ENCODE results near the gene TRIM47.

TRIM47 gene, protein sequence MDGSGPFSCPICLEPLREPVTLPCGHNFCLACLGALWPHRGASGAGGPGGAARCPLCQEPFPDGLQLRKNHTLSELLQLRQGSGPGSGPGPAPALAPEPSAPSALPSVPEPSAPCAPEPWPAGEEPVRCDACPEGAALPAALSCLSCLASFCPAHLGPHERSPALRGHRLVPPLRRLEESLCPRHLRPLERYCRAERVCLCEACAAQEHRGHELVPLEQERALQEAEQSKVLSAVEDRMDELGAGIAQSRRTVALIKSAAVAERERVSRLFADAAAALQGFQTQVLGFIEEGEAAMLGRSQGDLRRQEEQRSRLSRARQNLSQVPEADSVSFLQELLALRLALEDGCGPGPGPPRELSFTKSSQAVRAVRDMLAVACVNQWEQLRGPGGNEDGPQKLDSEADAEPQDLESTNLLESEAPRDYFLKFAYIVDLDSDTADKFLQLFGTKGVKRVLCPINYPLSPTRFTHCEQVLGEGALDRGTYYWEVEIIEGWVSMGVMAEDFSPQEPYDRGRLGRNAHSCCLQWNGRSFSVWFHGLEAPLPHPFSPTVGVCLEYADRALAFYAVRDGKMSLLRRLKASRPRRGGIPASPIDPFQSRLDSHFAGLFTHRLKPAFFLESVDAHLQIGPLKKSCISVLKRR

DNA sequence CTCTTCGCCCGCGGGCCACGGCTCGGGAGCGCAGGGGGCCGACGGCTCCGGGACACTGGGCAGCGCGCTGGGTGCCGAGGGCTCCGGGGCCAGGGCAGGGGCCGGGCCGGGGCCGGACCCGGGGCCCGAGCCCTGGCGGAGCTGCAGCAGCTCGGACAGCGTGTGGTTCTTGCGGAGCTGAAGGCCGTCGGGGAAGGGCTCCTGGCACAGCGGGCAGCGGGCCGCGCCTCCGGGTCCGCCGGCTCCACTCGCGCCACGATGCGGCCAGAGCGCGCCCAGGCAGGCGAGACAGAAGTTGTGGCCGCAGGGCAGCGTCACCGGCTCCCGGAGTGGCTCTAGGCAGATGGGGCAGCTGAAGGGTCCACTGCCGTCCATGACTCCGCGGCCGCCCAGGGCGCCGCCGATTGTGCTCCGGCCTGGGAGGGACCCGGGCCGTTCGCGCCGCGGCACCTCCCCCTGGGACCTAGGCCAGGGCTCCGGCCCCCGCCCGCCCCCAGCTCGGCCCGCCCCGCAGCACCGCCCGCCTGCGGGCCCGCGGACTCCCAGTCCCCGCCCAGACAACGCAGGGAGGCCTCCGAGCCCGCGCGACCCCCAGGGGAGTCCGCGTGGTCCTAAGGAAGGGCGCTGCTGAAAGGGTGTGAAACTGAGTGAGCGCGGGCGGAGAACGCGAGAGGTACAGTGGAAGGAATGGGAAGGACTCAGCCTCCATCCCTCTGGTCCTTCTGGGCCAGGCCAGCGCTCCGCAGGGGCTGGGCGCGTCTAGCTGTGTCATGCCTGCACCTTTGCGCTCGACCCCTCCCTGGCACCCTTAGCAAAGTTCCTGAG lies at the start of gene TRIM47:
TRIM47 (minus strand) TSS at position 408 of the 825 bp plus-strand sequence; CDS start at position 375, 33 bp downstream.
- Mint-ChIP-seq H3K27me3 (peaks cover 9% of the 10 kb centered on the region), H3K4me3 (peak within 1 kb of the TSS; percentile 92), H3K9me3 (no peaks in the 10 kb centered on the region), H3K4me1 (peaks cover 57% of the 10 kb centered on the region), H3K27ac (peak within 1 kb of the TSS; percentile 59 to 89)
- ATAC-seq (peak; percentile 44), DNase-seq (peak; percentile 49 to 60)

DNA sequence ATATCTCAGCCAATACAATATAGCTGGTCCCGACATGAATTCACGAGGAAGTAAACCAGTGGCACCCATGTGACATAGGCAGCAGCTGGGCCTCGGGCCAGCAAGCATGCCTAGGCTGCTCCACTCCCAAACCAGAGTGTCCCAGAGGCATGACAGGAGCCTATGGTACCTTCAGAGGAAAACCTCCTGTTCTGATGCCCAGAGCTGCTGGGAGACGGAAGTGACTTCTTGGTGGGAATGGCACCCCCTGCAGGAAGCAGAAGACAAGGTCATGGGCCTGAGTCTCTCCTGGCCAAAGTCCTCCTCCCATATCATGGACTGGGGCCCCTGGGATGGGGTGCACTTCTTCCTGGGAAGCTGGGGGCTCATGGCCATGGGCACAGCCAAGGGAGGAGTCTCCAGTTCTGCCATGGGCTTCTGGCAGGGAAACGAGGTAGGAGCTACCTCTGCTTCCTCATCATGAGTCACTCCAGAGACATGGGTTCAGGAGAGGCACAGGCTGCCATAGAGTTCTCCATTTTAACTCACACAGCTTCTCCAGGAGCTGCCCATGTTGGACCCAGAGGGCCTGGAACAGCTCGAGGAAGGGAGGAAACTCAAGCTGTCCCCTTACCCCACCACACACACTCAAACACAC lies 49.0 kb upstream of the TRIM47 start:
- H3K27me3 Mint-ChIP-seq = no peaks in the 10 kb centered on the region
- DNase-seq (no peak), ATAC-seq (no peak)
- no peaks in the 10 kb centered on the region for H3K4me1 Mint-ChIP-seq
- H3K4me3 Mint-ChIP-seq = no peak overlapping the region
- no peaks in the 10 kb centered on the region for H3K9me3 Mint-ChIP-seq
- H3K27ac Mint-ChIP-seq = no peak overlapping the region

DNA sequence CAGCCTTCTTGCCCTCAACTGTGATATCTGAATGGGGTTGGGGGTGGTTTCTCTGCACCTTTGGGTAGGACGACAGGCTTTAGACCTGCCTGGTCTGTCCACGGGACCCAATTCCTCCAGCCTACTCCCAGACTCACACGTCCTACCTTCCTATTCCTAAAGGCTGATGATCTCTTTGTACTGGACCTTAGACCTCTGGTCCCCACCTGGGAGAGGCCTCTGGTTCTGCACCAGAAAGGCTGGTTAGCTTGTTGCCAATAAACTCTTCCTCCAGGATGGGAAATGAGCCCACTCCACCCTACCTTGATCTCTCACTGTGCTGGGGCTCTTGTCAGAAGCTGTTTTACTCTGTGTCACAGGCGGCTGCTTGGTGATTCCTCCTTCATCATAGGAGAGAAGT lies 48.1 kb upstream of the TRIM47 start:
- H3K4me1 Mint-ChIP-seq = no peaks in the 10 kb centered on the region
- no peaks in the 10 kb centered on the region for H3K9me3 Mint-ChIP-seq
- no peaks in the 10 kb centered on the region for H3K27me3 Mint-ChIP-seq
- ATAC-seq (no peak), DNase-seq (no peak)
- no peak overlapping the region for H3K27ac Mint-ChIP-seq
- no peak overlapping the region for H3K4me3 Mint-ChIP-seq

DNA sequence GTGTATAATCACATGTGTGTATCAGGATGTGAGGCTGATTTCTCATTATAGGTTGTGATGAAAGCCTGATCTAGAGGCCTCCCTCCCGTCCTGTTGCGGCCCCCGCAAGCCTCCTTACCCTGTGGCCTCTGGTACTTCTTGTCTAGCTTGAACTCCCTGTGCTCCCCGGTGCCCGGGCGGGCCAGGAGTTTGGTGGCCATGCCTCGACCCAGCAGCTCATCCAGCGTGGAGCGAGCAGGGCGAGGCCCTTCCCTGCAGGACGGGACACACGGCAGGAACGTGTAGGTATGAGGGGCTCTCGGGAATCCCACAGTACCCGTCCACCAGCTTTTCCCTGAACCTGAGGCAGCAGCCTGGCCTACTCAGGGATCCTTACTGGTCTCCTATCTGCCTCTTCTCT lies 47.5 kb upstream of the TRIM47 start:
- no peak overlapping the region for H3K4me3 Mint-ChIP-seq

DNA sequence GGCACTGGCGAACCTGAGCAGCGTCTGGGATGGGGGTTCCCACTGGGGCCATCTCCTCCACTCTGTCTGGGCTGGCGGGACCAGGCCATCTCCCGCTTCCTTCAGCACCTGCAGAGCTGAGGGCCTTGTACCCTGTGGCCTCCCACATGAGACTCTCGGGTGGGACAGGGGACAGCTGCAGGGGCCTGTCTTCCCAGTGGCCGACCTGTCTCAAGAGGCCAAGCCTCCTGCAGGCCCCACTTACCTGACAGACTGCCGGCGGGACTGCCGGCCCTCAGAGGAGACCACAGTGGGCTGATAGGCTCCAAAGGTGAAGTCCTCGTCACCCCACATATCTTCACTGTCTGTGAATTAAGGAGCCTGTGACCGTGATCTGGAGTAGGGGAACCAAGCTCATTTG lies 46.7 kb upstream of the TRIM47 start:
- DNase-seq (no peak), ATAC-seq (no peak)
- Mint-ChIP-seq H3K27ac (no peak overlapping the region), H3K4me1 (no peaks in the 10 kb centered on the region), H3K4me3 (no peak overlapping the region), H3K9me3 (no peaks in the 10 kb centered on the region), H3K27me3 (no peaks in the 10 kb centered on the region)

More for the DNA sequence above, 47.5 kb upstream of the TRIM47 start:
- Mint-ChIP-seq H3K27ac (no peak overlapping the region), H3K9me3 (no peaks in the 10 kb centered on the region), H3K4me1 (no peaks in the 10 kb centered on the region), H3K27me3 (no peaks in the 10 kb centered on the region)
- no peak for DNase-seq
- ATAC-seq = no peak

DNA sequence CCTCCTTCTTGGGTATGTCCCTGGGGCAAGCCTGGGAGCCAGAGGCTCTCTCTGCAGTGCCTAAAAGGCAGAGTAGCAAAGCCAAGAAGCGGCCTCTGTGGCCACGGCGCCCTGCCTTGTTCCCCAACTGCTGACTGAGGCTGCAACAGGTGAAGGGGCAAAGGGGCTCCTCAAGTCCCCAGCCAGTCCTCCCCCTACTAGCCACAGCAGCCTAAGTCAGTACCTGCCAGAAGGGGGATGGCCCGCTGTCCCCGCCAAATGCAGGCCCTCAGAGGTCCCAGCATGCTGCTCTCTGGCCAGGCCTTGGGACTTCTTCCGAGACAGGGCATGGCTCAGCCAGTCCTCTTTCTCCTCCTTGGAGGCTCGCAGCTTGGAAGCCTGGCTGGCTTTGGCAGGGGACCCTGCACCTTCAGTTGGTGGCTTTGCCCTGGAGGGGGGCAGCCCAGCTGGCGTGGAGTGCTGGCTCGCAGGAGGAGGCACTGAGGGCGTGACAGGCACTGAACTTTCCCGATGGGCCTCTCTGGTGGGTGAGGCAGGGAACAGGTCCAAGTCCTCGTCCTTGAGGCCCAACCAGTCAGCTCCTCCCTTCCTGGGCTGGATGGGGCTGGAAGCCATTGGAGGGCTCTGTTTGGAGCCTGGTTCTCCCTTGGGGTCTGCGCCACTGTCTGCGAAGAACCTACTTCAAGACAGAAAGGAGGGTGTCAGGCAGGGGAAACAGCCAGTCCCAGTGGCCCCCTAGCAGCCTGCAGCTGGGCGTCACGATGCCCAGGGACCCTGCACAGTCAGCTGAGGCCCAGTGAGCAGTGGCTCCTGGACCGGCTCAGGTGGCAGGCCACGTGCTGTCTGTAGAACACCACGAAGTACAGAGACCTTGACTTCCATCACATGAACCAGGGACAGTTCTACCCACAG lies 44.8 kb upstream of the TRIM47 start:
- no peaks in the 10 kb centered on the region for H3K4me1 Mint-ChIP-seq
- H3K27me3 Mint-ChIP-seq = no peaks in the 10 kb centered on the region
- H3K9me3 Mint-ChIP-seq = no peaks in the 10 kb centered on the region
- H3K4me3 Mint-ChIP-seq = no peak overlapping the region
- DNase-seq = no peak
- H3K27ac Mint-ChIP-seq = peak overlapping the region in 1 of 2 donors; percentile 42
- ATAC-seq = no peak

DNA sequence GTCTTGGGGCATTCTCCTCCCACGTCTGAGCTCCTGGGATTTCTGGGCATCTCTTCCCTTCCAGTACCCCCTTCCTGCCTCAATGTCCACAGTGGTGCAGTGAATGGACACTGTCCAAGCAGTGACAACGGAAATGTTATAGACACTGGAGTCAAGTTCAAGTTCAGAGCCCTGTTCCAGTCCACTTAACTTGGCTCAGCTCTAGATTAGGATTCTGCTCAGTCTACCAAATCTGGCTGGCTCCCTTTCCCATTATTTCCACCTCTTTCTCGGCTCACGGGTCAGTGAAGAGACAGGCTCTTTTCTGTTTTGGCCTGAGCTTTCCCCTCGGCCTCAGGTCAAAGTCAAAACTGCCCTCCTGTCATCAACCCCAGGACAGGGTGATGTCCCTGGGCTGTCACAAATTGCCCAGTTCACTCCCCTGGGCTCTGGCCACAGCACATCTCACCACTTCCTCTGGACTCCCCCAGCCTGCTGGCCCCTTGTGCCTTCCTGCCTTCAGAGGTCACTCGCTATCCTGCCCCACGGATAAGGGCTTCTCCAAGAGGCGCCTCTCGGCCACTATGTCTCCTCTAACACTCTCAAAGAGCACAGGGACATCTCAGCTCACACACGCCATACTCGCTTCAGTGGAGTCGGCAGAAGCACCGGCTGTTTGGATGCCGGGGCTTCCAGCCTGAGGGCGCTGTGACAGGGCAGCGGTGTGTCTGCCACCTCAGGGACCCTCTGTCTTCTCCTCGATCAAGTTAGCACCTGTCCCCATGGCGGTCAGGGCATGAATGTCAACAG lies 44.0 kb upstream of the TRIM47 start:
- Mint-ChIP-seq H3K4me3 (no peak overlapping the region), H3K4me1 (no peaks in the 10 kb centered on the region), H3K27ac (peak overlapping the region; percentile 54 to 62), H3K9me3 (no peaks in the 10 kb centered on the region), H3K27me3 (no peaks in the 10 kb centered on the region)
- no peak for ATAC-seq
- DNase-seq = no peak

DNA sequence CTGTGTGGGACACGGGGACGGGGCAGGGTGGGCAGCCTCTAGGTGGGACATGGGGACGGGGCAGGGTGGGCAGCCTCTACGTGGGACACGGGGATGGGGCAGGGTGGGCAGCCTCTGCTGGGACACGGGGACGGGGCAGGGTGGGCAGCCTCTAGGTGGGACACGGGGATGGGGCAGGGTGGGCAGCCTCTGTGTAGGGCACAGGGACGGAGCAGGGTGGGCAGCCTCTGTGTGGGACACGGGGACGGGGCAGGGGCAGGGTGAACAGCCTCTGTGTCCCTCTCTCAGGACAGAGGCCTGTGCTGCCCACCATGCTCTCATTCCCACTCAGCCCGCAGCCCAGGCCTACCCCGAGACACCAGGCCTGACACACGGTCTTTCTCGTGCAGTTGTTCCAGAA lies 43.2 kb upstream of the TRIM47 start:
- peak overlapping the region in 1 of 2 donors; percentile 54 for H3K27ac Mint-ChIP-seq
- no peaks in the 10 kb centered on the region for H3K9me3 Mint-ChIP-seq
- ATAC-seq (no peak), DNase-seq (no peak)
- H3K4me1 Mint-ChIP-seq = no peaks in the 10 kb centered on the region
- no peak overlapping the region for H3K4me3 Mint-ChIP-seq
- H3K27me3 Mint-ChIP-seq = no peaks in the 10 kb centered on the region

DNA sequence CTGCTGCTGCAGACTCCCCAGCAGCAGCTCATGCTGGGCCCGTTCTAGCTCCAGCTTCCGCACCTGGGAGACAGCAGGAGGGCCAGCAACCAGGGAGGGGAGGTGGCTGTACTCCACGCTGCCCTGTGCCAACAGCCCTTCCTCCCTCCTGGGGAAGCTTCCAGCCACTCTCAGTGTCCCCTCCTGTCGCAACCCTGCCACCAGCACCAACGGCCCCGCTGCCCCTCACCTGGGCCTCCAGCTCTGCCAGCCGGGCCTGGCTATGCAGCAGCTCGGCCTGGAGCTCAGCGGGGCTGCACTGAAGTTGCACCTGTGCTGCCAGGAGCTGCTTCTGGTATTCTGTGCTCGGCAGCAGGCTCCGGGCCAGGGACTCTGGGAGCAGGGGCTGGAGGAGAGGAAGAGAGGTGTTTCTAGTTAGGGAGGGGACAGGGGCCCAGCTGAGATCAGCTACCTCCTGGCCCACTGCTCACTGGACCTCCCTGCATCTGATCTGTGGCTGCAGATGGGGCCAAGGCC lies 41.7 kb upstream of the TRIM47 start:
- Mint-ChIP-seq H3K27ac (no peak overlapping the region), H3K9me3 (no peaks in the 10 kb centered on the region), H3K27me3 (no peaks in the 10 kb centered on the region), H3K4me3 (no peak overlapping the region), H3K4me1 (no peaks in the 10 kb centered on the region)
- DNase-seq (no peak), ATAC-seq (no peak)

DNA sequence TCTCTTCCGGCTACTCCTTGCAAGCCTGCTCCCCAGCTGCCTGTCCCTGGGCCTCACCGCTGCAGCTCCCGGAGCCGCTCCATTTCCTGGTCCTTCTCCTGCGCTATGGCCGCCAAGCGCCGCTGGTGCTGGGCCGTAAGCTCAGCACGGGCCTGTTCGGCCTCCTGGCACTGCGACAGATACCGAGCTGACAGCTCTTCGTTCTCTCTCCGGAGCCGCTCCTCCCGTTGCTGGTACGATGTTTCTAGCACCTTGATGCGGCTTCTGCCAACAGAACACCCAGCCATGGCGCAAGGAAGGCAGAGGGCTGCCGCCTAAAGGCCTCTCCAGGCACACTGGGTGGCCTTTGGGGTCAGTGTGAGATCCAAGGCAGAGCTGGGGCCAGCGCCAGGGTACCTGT lies 41.2 kb upstream of the TRIM47 start:
- no peaks in the 10 kb centered on the region for H3K27me3 Mint-ChIP-seq

DNA sequence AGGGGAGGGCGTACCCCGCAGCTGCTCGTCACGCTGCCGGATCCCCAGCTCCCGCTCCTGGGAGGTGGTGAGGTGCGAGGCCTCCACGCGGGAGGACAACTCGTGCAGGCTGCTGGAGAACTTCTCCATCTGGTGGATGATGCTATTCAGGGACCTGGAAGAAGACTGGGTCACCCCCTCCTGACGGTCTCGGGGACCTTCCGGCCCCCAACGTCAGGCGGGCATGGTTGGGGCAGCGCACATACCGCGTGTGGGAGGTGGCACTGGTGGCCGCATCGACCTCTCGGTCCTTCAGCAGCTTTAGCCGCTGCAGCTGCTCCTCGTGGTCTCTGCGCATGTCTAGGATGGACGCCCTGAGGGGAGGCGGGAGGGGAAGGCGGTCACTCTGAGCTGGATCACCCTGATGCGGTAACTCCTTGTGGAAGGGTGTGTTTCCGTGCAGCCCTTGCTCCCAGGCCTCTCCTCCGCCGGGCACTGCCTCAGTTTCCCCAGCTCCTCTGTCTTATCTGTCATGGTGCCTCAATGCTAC lies 39.6 kb upstream of the TRIM47 start:
- no peak for DNase-seq
- H3K27me3 Mint-ChIP-seq = no peaks in the 10 kb centered on the region
- no peak for ATAC-seq
- H3K27ac Mint-ChIP-seq = no peak overlapping the region
- no peak overlapping the region for H3K4me3 Mint-ChIP-seq
- no peaks in the 10 kb centered on the region for H3K4me1 Mint-ChIP-seq
- no peaks in the 10 kb centered on the region for H3K9me3 Mint-ChIP-seq

More for the DNA sequence above, 41.2 kb upstream of the TRIM47 start:
- H3K4me3 Mint-ChIP-seq = no peak overlapping the region
- no peaks in the 10 kb centered on the region for H3K9me3 Mint-ChIP-seq
- ATAC-seq (no peak), DNase-seq (no peak)
- no peak overlapping the region for H3K27ac Mint-ChIP-seq
- no peaks in the 10 kb centered on the region for H3K4me1 Mint-ChIP-seq

DNA sequence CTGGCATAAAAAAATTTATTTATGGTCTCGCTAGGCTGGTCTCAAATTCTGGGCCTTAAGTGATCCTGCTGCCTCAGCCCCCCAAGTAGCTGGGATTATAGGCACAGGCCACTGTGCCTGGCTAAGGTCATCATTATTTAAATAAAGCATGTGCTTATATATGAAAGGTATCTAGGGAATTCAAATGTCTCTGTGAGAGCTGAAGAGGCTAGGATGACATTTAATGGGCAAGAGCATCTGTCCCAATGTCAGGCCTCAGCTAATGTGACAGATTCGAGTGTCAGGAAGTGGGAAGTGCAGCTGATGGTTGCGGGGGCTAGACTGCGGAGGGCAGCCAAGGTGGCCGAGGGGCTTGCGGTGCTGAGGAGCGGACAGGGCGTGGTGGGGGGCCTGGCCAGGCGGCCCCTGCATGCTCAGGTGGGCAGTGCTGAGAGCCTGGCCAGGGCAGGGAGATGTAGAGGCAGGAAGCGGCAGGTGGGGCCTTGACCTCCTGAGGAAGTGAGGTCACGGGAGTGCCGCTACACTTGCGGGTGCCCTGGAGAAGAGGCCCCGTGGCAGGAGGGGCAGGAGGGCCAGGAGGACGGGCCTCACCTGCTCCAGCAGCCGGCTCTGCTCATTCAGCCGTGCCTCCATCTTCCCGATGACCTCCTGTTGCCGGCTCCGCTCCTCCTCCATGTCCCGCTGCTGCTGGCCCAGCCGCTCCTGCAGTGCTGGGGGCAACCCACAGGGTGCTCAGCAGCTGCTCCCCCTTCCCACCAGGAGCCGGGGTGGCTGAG lies 38.9 kb upstream of the TRIM47 start:
- no peaks in the 10 kb centered on the region for H3K27me3 Mint-ChIP-seq
- no peaks in the 10 kb centered on the region for H3K9me3 Mint-ChIP-seq
- peak overlapping the region in 1 of 2 donors; percentile 93 for H3K27ac Mint-ChIP-seq
- H3K4me3 Mint-ChIP-seq = no peak overlapping the region
- ATAC-seq (no peak), DNase-seq (no peak)
- H3K4me1 Mint-ChIP-seq = no peaks in the 10 kb centered on the region

DNA sequence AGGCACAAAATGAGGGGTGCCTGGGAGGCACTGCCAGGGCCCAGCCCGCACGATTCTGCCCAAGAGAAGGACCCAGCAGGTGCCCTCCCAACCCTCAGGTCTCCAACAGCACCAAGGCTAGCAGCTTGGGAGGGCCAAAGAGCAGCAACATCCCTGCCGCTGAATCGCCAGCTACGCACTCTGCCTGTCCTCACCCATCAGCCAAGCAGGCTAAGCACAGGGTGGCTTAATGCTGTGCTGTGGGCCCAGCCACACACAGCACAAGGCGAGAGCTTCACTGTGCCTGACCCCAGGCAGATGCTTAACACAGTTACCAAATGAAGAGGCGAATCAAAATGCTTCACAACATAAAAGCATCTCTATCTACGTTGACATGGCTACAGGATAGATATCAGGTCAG lies 36.9 kb upstream of the TRIM47 start:
- ATAC-seq = no peak
- Mint-ChIP-seq H3K27ac (no peak overlapping the region), H3K4me3 (no peak overlapping the region)

More for the DNA sequence above, 36.9 kb upstream of the TRIM47 start:
- no peaks in the 10 kb centered on the region for H3K27me3 Mint-ChIP-seq
- H3K9me3 Mint-ChIP-seq = no peaks in the 10 kb centered on the region
- peaks cover 1% of the 10 kb centered on the region for H3K4me1 Mint-ChIP-seq
- DNase-seq = no peak

All from stimulated activated naive CD8-positive, alpha-beta T cell treated with anti-CD3 and anti-CD28 coated beads, Interleukin-15, amount 100 ng/mL, for 72 hours (primary cell).